Upper lobe of left lung (tissue), 4 donors: ENCODE results near the gene TRIM40.

Source experiments
- CTCF ChIP-seq, 6 experiments: fragments of 450-650 bp in 4 of 6; fragments of 200-600 bp in 2 of 6; sonication (generic) in 2 of 6; IDR thresholded peaks; one replicate each; pipeline ENCODE4 v1.5.1; 2016 to 2019; ENCODE audit warnings: antibody characterized with exemption in 6 of 6
- EP300 ChIP-seq, 4 donors: sonication (generic); formaldehyde crosslinking; IDR thresholded peaks; one replicate each; pipeline ENCODE4 v1.5.1; 2017; ENCODE audit warnings: antibody characterized with exemption in 4 of 4, control low read depth in 2 of 4
- POLR2A ChIP-seq, 4 donors: fragments of 450-650 bp; IDR thresholded peaks; one replicate each; pipeline ENCODE4 v1.5.1; 2016 to 2017; ENCODE audit warnings: antibody characterized with exemption in 4 of 4, mild to moderate bottlenecking in 2 of 4
- POLR2AphosphoS5 ChIP-seq, 2 donors: sonication (generic); formaldehyde crosslinking; IDR thresholded peaks; one replicate each; pipeline ENCODE4 v1.5.1; 2017; ENCODE audit warnings: antibody characterized with exemption in 2 of 2

GRCh38 chr6:30160785-30161531, 25.0 kb downstream of the TRIM40 start, which contains the start of gene TRIM10:
- TF ChIP-seq CTCF (IDR thresholded peaks at IDR 0.05) (no peak), POLR2A (IDR thresholded peaks at IDR 0.05) (no peak), POLR2AphosphoS5 (IDR thresholded peaks at IDR 0.05) (no peak), EP300 (IDR thresholded peaks at IDR 0.05) (no peak)
